Kasumi-1 (cell line): ENCODE data around the gene SLC1A2.
A peak's percentile ranks its signal among the peaks of the same experiment; 100 is the strongest.

Source experiments
- DNase-seq, 2 experiments: peaks; one replicate each; lab custom pipeline; 2025; lab: John Stamatoyannopoulos, UW

SLC1A2 gene

DNA sequence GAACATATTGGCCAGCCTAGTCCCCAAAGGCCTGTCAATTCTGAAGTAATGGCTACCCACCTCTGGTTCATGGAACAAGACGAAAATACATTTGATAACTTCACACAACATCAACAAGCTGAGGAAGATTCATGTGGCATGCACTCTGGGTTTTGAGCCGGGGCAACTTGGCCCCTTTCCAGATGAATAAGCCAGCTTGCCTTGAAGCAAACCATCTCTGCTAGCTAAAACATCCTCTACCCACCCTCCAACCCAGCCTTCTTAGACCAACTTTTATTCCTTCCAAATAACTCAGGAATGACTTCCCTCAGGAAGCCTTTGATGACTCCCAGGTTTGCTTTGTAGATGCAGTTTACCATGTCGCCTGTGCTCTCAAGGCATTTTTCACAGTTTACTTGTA lies 94.4 kb downstream of the SLC1A2 start:
- no peak for DNase-seq

GRCh38 chr11:35324183-35324886 lies 95.0 kb downstream of the SLC1A2 start:
- DNase-seq: no peak

- no peak for DNase-seq
Measured at GRCh38 chr11:35323076-35323868, 96.1 kb downstream of the SLC1A2 start.

DNA sequence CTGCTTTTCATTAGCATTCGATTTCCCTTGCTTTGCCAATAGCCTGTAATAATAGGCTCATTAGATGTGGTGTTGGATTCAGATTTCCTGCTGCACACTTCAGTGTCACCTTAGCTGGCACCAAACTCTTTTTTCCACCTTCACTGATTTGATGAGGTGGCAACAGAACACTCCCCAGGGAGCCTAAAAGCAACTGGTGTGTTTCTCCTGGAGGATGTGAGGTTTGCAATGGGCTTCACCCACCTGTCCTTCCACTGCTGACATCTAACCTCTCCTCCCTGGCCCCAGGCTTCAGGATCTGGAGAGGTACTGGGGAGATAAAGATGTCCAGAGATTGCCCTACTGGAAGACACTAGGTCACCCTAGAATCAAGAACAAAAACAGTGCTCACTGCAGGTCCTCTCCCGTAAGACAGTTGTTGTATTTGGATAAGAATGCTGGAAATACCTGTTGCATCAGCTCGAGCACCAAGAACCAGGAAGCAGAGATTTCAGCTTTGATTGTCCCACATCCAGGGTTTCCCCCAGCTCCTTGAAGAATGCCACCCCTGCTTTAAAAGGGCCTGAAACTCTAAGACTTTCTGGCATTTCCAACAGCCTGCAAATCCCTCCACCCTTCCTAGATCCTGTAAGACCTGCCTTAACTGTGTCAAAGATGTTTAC lies 96.9 kb downstream of the SLC1A2 start:
- no peak for DNase-seq

- no peak for DNase-seq
Measured at GRCh38 chr11:35321532-35322317, 97.6 kb downstream of the SLC1A2 start.

GRCh38 chr11:35321111-35321510 lies 98.2 kb downstream of the SLC1A2 start:
- no peak for DNase-seq

DNA sequence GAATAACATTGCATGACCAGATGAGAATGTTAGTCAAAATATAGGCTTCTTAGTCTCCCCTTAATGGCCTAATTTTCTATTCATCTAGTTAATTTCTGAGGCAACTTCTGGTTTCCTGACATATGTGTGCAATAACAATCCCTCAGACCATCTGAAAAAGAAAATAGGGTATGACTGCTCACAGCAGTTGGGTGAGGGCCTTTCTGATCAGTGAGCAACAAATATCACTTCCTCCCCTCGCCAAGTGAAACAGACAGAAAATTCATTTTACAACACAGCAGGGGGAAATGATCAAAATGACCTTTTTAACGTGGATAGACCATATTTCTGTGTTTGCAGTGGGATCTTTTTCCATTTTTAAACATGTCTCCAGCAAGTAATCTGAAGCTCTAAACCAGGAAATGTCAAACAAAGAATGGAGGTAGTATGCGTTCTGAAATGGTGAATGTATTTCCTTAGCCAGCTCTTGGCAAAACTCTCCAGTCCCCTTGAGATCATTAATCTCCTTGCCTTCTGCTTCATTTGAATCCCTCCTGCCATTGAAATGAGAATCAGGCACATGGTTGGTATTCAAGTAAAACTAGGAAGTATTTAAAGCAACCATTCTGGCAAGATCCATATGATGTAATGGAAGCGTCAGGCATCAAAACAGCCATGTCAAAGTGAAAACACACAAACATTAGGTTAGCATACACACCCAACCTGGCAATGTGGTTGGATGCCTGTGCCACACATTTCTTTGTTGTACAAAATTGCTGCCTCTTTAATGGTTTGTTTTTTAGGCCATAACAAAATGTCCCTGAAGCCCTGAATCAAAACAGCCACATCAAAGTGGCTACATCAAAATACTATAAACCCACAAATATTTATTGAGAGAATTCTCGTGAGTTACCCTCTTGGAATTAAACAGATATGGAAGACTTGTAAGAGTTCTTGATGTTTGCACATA lies 100.1 kb downstream of the SLC1A2 start:
- no peak for DNase-seq

- DNase-seq: no peak
Measured at GRCh38 chr11:35318309-35318708, 101.0 kb downstream of the SLC1A2 start.

- no peak for DNase-seq
Measured at GRCh38 chr11:35317253-35317652, 102.1 kb downstream of the SLC1A2 start.

- no peak for DNase-seq
Measured at GRCh38 chr11:35316161-35316560, 103.2 kb downstream of the SLC1A2 start.

DNA sequence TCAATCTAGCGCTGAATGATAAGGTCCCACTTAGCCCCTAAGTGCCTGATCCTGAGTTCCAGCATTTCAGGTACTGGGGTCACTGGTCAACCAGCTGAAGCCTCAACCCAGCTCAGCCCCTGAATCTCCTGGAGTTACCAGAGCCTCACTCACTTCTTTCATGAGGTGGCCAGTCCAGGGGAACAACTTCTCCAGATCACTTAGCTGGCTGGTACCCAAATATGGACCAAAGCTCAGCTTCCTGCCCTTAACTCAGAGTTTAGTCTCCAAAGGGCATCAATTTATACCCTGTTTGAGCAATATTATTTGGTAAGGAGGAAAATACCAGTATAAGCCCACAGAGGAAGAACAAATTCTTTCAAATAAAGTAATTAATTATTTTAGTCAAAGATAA lies 105.6 kb downstream of the SLC1A2 start:
- DNase-seq: no peak

DNA sequence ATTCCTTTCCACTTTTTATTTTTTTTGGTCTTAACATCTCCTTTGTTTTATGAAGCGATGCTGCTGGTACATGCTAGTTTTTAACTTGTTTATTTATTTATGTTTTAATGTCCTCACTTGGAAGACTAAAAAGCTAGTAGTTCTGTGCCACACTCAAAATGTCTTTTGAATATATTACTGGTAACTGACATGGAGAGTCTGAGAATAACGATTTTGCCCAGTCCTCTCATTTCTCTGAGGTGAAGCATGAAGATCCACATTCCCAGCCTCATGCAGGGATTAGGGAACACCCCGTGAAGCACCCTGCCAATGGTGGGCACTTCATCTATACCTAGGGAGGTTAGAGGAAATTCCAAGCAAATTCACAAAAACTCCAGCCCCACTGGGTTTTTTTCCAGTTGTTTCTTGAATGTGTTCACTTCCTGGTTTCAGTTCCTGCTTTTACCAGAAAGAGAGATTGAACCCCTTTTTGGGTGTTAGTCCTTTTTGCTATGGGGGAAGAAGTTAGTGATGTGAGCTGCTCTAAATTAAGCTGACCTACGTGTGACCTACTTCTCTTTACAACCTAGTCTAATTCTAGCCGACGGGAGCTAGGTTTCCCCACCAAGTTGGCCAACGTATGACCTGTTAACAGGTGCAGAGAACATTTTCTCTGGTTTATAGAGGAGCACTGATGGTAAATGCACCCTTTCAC lies 106.1 kb downstream of the SLC1A2 start:
- no peak for DNase-seq

DNA sequence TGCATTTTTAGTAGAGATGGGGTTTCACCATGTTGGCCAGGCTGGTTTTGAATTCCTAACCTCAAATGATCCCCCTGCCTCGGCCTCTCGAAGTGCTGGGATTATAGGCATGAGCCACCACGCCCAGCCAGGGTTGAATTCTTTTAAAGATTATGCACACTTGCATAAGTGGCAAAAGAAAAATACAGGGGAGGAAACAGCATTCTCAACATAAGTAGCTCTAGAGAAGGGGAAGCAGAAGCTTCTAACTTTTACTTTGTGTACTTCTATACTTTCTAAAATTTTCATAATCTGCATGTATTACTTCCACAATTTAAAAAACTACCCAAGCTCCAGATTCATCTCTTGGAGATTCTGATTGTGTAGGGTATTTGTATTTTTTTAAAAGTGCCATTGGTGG lies 108.0 kb downstream of the SLC1A2 start:
- DNase-seq: no peak

- DNase-seq: no peak
Measured at GRCh38 chr11:35308157-35308556, 111.2 kb downstream of the SLC1A2 start.

DNA sequence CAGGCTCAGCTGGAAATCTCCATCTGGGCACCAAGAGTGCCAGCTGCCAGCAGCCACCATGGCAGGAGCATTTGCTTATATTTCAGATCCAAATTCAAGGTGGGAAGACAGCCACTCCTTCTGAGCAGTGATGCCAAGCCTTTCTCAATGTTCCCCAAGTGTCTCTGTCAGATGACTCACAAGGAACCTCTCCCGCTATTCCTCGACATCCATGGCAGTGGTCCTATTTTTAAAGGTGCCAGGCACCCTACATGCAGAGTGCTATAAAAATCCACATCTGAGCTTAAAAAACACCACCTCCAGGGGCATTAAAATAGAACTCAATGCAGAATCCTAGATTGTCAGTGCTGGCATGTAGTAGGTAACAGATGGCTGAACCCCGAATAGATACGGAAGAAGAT lies 112.1 kb downstream of the SLC1A2 start:
- DNase-seq: no peak

DNA sequence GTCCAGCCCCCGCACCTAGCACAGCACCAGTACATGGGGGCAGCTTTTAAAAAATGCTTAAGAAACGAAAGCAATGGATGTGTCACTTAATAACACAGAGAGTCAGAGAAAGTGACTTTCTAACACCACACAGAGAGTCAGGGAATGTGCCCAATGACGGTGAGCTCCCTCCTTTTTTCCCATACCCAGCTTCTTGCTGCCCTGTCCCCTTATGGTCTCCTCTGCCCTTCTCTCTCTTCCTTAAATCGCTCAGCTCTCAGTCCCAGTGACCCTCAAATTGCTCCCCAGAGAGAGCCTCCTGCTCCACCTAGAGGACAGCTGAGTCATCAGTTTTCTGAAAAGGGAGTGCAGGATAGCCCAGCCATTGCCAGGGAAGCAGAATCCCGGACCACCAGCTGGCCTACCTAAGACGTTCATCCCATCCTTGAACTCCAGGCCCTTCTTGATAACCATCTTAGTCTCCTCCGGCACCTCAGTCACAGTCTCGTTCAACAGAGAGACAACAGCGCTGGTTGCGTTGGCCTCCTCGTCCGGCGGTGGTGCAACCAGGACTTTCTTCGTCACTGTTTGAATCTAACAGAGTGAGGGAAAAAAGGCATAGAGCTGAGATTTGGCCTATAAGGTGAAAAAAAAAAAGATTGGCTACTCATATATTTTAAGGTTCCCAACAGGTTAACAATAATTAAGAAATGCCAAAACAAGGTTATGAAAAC lies 113.5 kb downstream of the SLC1A2 start:
- peak; percentile 59 to 81 for DNase-seq

GRCh38 chr11:35304900-35305460 lies 114.4 kb downstream of the SLC1A2 start:
- DNase-seq: no peak

DNA sequence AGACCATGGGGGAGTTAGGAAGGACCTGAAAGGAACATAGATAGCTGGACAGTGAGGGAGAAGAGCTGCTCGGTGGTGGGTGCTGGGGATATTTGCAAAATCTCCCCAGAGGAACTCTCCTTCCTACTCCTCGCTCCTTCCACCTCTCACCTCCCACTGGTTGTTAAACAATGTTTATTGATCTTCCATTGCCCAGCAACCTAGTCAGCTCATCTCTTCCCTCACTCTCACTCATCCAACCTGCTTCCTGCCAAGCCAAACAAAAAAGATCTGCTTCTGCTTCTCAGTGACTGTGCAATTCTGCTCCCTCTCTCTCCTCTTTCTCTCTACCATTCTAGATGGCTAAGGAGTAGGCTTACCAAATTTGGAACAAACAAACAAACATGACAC lies 115.0 kb downstream of the SLC1A2 start:
- DNase-seq: peak in 1 of 2 experiments; percentile 12

DNA sequence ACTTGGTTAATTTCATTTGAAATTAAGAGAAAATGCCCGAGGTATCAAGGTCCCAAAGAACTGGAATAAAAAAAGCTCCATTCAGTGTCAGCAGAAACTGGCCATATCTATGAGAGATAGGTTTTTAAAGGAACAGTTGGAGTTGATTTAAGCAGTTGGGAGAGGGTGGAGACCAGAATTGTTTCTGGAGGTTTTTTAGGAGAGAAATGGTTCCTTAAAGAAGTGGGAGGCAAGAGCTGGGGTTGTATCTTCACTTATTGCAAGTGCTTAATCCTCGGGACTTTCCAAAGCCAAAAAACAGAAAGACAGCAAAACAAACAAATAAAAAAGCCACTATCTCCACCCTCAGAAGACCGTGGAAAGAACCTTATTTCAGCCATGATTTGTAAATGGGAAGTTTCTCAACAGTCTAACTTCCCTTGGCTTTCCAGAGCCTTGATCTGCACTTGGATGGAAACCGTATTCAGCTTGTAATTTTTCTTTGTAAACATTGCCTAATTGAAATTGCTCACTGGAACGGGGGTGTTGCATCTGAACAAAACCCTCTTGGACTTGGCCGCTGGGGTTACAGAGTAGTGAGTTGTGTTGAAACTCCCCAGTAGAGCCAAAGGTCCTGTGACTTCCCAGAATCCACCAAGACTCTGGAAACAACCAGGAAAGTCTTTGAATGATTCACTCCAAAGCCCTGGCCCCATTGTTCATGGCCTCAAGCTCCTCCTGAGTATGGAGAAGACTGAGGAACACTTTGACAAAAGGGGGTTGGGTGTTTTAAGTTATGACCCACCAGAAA lies 115.6 kb downstream of the SLC1A2 start:
- DNase-seq: peak in 1 of 2 experiments; percentile 7
